ENCODE results near the gene MILR1.
"Not testable (repeated sequence)": the region's sequence is repeated elsewhere in the genome, so short reads cannot be mapped to it uniquely, and the experiment has no call there.

The MILR1 gene

DNA sequence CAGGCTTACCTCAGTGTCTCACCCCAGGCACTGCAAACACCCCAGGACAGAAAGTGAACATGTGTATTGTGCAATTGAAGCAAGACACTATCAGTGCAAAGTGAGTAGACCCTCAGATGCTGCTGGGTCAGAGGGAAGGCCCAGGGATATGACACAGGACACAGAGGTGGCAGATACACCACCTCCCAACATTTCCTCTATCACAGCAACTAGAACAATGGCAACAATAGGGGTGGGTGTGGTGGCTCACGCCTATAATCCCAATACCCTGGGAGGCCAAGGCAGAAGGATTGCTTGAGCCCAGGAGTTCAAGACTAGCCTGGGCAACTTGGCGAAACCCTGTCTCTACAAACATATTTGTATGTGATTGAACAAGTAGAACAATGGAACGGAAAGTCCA, 22.5 kb downstream of the MILR1 start:
- DNase-seq (ENCODE audit: low read depth): no peak

DNA sequence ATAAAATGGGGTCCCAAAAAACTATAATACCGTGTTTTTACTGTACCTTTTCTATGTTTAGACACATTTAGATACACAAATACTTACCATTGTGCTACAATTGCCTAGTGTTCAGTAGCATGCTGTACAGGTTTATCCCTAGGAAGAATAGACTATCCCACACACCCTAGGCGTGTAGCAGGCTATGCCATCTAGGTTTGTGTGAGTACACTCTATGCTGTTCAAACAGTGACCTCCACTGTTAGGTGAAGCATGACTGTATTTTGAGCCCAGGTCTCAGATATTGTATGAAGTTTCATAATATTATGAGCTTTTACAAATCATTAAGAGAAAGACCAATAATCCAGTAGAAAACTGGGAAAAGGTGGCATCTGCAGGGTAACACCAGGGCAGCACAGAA, 23.6 kb downstream of the MILR1 start:
- no peak for DNase-seq (ENCODE audit: low read depth)

DNA sequence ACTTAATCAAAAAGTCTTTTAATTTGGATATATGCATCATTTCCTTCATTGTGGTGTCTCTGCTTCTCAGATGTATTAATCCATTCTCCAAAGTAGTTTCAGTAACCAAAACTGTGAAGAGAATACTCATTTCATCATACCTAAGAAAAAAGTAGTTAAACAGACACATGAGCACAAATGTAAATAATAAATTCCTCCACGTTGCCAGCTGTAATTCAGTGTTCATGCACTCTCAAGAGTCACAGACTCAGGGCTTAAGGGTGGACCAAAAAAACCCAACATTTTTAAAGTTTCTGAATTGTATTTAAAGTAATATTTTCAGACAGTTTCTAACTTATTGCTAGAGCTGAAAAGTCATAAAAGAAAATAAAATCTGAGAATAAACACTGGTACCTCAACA, 28.9 kb downstream of the MILR1 start:
- DNase-seq (ENCODE audit: low read depth): no peak

DNA sequence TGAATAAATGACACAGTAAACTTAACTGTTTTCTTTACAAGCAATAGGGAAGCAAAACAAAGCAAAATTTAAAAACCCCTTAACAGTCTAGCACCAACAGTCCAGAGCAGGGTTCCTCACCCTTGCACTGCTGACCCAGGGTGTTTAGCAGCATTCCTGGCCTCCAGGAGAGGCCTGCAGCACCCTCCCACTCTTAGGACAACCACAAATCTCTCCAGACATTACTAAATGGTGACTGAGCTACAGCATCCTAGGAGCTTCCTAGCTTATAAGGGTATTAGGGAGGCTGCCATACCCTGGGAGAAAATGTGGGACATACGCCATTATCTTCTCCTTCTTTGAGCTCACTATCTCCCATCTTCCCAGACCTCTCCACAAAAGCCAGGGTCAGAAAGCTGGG, 32.0 kb downstream of the MILR1 start:
- no peak for DNase-seq (ENCODE audit: low read depth)

DNA sequence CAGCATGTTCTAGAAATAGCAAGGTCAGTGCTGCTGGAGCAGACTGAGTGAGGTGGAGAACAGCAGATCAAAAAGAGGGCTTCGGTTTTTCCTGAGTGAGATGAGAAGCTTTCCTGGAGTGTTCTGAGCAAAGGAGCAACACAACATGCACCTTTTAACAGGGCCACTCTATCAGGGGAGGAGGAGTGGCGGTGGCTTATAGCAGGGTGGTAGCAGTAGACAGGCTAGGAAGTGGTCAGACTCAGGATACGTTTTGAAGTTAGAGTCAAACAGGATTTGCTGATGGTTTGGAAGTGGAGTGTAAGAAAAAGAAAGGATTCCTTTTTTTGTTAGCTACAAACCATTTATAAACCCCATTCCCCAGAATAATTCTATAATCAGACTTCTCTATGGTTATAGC, 35.5 kb downstream of the MILR1 start:
- DNase-seq (ENCODE audit: low read depth): no peak

DNA sequence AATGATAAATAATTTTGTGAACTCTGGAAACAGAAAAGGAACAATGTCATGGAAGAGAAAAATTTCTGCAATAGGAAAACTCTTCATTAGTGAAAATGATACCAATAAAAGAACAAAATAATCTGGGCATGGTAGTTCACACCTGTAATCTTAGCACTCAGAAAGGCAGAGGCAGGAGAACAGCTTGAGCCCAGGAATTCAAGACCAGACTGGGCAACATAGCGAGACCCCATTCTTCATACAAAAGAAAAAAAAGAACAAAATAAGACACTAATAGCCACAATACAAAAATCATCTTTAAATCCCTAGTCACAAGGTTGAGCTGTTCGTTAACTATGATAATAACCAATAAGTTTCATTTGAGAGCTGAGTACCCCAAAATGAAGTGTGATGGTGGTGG, 39.4 kb downstream of the MILR1 start:
- DNase-seq (ENCODE audit: low read depth): no peak

DNA sequence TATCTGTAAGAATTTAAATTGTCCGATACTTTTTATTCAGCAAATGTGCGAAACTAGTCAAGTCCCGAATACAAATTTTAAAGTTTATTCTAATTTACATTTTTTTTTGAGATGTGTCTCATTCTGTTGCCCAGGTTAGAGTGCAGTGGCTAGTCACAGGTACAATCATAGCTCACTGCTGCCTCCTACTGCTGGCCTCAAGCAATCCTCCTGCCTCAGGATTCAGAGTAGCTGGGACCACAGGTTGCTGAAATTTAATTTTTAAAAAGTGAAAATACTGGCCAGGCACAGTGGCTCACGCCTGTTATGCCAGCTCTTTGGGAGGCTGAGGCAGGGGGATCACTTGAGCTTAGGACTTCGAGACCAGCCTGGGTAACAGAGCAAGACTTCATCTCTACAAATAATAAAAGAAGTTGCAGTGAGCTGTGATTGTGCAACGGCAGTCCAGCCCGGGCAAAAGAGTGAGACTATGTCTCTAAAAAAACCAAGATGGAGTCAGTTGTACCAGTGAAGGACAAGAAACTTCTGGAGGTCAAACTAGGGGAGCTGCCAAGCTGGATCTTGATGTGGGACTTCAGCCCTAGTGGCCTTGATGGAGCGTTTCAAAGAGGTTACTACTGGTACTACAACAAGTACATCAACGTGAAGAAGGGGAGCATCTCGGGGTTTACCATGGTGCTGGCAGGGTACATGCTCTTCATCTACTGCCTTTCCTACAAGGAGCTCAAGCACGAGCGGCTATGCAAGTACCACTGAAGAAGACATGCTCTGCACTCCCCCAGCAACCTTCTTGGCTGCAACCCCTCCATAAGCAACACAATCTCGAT, 42.3 kb downstream of the MILR1 start:
- DNase-seq (ENCODE audit: low read depth): no peak

DNA sequence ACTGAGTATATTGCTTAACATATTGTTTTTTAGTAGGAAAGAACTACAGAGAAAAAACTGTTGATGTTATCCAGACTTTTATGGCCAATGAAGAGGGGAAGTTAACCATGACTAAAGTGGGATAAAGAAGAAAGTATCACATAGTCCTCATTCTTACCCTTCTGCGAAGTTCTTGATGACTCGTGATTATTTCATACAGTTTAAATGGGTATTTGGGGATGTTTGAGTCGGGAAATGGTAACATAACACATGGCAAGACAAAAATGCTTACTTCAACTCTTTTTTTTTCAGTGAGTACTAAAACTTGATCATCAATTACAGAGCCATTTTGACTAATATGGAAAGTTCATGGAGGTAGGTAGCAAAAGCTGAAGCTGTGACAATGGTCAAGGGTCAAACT, 43.1 kb downstream of the MILR1 start:
- DNase-seq (ENCODE audit: low read depth): no peak

DNA sequence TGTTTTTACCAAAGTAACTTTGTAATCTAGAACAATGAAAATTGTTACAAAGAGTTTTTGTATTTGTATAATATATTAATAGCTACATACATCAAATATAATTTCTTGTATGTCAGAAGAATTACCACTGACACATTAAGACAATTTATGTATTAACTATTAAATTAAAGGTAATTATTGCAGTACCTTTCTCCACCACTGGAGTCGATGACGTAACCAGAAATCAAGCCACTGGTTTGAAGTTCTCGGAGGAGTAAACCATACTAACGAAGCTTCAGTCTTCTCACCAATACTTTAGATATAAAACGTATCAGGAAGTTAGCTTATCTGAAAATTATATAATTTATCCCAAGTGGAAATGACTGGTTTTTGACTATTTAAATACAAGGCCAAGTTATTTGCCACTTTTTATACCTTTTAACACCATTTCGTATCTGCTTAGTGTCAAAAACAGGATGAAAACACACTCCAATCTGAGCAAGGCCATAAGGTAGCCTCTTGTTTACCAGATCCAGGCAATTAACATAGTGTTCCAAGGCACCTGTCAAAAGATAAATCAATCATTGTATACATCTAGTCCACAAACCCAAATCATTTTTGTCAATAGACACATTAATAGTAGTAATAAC, 43.7 kb downstream of the MILR1 start:
- DNase-seq (ENCODE audit: low read depth): no peak

DNA sequence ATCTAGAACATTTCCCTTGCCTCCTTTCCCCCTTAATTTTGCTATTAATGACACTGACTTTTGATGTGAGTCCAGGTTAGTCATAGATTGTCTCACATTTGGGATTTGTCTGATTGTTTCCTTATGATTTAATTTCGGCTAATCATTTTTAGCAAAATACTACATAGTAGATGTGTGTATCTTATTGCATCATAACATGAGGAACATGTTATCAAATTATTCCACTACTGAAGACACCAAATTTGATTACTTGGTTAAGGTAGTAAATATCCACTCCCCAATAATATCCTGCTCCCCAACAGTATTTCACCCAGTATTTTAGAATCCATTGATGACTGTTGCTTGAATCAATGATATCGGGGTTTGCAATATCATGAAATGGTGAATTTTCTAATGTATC, 45.2 kb downstream of the MILR1 start:
- no peak for DNase-seq (ENCODE audit: low read depth)

DNA sequence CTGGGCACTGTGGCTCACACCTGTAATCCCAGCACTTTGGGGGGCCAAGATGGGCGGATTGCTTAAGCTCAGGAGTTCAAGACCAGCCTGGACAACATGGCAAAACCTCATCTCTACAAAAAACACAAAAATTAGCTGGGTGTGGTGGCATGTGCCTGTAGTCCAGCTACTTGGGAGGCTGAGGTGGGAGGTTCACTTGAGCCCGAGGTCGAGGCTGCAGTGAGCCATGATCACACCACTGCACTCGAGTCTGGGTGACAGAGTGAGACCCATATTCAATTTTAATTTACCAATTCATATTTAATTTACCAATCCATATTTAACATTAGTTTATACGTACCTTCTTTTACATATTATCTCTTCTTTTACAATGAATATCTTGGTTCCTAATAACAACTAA, 46.4 kb downstream of the MILR1 start:
- not testable (repeated sequence) for DNase-seq (ENCODE audit: low read depth)

DNA sequence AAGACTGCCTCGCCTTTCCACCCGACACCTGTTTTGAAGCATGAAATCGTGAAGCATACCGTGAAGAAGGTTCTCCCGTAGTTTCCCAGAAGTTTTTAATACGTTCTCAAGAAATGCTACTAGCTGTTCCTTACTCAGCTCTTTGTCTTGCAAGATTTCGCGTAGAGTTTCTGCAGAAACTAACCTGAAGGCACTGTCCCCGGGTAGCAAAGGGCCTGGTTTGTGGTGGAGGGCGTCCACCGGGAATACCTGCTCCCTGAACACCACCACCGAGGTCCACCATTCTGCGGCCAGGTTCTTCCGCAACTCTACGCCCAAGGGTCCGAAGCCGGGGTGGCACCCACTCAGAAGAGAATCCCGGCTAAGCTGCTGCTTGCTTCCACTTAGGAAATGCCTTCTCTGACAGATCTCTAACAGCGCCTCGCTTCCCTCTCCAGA, 47.5 kb downstream of the MILR1 start:
- DNase-seq (ENCODE audit: low read depth): no peak

DNA sequence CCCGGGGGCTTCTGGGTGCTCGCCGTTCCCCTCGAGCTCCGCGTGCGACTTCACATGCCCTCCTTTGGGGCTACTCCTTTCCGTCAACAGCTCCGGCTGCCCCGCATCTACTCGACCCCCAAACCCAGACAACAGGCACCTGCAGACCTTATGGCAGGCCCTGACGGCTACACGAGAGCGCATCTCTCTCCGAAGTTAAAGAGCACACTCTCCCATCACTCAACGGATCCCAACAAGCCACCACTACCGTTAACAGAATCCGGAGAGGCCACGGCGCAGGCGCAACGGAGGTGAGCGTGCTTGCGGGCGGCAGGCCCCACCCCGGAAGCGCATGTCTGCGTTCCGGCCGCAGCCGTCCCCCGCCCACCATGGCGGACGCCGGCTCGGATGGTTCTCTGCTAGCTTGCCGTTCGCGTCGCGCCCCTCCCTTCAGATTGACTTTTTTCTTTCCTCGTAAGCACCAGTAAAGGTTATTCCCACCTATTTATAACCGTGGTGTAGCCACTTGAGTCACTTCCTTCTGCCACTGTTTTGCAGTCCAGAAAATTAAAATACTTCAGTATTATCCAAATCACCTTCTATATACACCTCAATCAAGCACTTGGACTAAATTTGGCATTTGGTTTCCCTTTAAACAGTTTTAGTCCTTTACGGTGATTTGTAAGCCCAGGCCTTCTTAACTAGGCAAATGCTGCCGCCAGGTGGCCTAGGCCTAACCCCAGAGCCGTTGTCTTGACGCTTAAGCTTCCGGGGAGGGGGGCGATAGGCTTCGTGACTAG, 48.1 kb downstream of the MILR1 start, which contains the start of gene POLG2:
POLG2 (minus strand) TSS at position 269 of the 779 bp plus-strand sequence; CDS start at position 183, 86 bp downstream.
- DNase-seq (ENCODE audit: low read depth): peak; percentile 92

DNA sequence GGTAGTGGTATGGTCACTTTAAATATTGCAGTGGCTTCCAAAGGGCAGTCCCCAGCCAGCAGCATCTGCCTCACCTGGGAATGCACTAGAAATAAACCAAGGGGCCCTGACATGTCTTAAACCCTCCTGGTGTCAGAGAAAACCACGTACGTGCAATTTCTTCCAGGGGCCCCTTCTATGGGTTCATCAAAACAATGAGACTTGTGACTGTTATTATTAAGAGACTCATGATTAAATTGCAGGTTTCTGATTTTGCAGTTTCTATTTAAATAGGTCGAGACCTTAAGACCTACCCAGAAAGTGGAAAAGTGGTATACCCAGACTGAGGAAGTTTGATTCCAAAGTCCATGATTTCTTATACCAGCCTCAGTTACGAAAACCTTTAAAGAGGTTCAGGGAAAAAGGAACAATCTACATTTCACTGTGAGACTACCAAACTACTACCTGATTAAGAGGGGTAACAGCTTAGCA, 48.7 kb downstream of the MILR1 start:
- no peak for DNase-seq (ENCODE audit: low read depth)

DNA sequence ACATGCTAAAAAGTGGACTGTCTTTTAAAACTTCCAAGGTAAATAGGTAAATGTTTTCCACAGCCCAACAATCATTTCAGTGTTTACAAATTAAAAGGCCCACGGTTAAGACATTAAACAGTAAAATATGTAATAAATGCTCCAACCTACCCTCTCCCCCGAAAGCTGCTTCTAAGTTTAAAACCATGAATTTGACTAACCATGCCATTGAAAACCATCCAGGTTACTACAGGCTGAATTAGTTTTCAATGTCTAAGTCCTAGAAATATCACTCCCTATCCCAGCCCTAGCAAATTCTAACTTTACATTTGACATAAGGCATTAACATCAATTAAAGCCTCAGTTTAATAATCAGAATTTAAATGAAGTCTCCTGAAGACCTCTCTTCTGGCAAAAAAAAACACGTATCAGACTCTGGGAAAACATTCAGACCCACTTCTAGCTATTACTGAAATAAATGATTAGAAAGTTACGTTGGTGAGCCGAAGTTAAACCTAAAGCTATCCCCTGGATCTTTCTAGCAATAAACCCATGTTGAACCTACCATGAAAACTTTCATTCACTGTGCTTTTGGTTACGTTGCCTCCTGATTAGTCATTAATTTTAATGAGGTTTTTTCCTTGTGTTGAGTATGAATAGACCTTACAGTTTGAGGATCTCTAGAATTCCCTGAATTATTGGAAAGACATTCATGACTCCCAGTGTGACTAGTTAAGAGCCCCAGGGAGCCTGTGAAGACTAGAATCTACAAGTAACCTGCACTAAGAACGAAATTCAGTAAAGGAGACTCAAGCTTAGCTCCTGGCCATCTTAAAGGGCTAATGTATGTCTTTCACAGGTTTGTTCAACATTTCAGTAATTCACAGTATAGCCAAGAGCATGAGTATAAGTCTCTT, 49.6 kb downstream of the MILR1 start:
- DNase-seq (ENCODE audit: low read depth): no peak

DNA sequence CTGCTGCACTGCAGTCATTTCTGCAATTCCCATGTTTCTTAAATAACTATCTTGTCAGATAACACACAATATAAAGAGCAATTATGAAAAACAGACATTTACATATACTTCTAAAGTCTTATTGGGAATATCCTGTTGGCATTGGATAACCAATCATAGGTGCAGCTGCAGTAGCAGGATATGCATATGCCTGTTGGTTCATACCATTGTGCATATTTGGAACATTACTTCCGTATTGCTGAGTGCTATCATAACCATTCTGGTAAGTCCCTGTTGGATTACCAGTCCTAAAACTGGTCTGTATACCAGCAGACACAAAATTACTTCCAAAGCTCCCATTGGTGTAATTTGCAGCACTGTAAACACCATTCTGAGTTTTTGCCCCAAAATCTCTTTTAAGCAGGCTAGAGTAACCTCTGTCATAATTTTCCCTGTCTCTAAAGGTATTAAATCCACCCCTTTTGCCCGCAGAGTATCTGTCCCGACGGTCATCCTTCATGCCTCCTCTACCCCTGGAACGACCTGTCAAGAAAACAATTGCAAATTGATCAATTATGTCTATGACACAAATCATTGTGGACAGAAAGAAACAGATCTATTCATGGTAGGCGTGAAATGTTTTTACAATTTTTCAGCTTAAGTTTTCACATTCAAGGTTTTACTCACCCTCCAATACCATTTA, 51.0 kb downstream of the MILR1 start:
- DNase-seq (ENCODE audit: low read depth): no peak

DNA sequence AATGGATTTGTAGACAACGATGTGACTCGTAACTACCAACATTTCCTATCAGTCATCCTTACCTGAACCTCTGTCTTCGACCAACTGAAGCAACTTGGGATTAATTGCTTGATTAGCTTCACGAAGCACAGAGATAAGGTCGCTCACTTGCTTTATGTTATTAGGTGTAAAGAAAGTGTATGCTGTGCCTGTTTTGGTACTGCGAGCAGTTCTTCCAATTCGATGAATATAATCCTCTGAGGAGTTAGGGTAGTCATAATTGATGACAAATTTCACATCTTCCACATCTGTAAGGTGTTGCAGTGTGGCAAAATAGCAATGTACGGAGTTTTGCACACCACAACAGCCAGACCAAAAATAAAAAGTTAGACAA, 51.6 kb downstream of the MILR1 start:
- DNase-seq (ENCODE audit: low read depth): no peak

DNA sequence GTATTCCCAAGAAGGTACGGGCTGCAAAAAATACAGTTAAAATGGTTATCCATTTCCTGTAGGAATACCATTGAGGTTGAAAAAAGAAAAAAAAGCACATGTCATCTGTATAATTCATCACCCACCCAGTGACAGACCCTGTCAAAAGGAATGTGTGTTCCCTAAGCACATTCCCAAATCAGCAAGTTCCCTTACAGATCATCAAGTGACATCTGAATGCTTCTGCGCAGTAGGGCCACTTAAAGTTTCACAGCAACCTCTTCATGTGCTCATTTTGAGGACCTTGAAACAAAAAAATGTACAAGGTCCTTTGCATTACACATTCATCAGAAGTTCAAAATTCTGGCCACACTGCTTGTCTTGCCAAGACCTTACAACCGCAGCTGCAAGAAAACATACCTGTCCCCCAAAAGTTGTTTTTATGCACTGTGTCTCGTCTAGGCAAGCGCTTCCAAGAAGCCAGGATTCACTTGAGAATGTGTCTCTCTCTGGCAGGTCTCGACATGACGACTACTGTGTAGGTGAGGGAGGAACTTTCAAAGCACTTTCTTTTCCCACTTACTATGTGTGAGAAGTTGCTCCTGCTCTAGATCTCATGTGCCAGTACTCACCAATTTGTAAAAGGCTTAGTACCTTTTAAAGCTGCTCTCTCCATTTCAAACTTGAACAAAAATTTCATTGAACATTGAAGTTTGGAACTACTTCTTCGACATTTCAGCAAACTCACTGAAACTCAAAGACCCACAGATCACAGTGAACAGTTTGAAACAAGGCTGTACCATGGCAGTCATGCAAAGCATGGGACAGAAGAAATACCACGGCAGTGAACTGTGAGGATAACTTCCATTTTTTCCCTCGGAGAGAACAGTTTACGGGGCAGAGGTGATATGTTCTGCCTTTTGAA, 52.2 kb downstream of the MILR1 start:
- DNase-seq (ENCODE audit: low read depth): no peak

DNA sequence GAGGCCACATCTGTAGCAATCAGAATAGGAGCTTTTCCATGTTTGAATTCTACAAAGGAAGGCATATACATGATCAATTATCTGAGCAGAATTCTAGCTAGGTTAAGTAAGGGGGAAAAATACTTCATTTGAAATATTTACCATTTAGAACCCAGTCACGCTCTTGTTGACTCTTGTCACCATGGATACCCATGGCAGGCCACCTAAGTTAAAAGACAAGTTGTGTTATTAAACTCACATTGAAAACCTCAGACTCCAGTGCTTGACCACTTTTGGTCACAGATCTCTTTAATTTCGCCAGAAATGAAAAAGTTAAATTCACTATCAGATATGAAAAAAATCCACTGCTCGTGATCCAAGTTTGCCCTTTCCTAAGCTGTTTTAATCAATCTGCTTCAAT, 53.1 kb downstream of the MILR1 start:
- no peak for DNase-seq (ENCODE audit: low read depth)

DNA sequence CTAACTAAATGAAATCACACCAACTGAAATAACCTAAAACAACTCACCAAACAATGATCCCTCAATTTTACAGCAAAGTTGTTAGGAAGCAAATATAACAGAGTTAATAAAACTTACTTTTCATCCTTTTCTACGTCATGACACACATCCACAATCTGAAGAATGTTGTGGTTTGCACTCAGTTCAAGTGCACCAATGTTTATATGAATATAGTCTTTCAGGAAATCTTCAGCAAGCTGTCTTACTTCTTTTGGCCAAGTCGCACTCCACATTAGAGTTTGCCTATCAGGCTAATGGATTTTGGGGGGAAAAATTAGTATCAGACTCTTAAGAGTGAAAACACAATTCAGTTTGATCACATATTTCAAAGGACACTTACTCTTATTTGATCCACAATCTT, 53.9 kb downstream of the MILR1 start:
- DNase-seq (ENCODE audit: low read depth): no peak
